NCI-H1417 (cell line): ENCODE data around the gene LARGE2.
"Not testable (repeated sequence)": the region's sequence is repeated elsewhere in the genome, so short reads cannot be mapped to it uniquely, and the experiment has no call there.

ENCODE experiments used
- DNase-seq, 3 experiments: peaks; one replicate each; lab custom pipeline; 2025; lab: John Stamatoyannopoulos, UW

Gene LARGE2

DNA sequence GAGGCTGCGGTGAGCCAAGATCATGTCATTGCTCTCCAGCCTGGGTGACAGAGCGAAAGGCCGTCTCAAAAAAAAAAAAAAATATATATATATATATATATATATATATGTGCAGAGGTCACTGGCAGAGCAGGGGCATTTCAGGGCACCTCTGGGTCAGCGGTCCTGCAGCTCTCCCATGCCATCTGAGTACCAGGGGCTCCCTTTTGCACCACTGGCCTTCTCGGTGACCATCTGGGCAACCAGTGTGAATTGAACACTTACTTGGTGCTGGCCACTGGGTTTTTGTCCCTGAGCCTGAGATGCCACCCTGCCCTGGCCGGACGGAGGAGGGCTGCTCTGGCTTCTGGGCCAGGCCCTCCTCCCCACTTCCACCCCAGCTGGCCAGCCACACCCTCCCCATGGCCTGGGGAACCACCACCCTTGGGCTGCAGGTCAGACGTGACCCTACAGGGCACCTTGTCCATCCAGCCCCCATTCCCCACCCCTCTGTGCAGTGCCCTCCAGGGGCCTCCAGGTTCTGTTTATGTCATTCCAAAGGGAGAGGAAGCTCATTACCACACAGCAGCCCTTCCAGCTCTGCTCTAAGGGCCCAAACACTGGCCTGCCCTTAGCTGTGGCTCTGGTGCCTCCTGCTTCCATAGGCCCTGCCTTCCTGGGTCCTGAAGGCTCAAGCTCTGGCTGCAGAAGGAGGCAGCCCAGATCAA, 26.8 kb upstream of the LARGE2 start:
- peak in 1 of 3 experiments; percentile 49 for DNase-seq

DNA sequence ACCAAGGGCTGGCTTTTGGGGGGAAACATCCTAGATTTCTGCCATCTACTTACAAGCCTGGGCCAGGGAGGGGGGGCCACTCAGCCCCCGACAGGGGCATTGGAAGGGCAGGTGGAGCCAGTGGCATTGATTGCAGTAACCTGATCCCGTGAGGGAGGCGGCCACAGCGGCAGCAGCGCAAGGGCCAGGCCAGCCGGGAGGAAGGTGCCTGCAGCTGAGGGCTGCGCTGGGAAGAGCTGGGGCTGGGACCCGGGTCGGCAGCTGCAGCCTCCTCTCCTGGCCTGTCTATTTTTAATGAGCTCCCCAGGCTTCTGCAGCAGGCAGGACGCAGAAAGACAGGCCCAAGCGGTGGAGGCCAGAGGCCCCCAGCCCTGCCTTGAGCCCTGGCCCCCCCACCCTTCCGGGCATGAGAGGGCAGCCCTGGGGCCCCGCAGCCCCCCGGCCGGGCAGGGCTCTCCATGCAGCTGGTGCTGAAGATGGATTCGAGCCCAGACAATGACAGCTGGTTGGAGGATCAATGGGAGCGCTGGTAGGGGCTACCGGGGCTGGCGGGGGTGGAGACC, 26.0 kb upstream of the LARGE2 start:
- peak; percentile 82 to 90 (median 88) for DNase-seq

DNA sequence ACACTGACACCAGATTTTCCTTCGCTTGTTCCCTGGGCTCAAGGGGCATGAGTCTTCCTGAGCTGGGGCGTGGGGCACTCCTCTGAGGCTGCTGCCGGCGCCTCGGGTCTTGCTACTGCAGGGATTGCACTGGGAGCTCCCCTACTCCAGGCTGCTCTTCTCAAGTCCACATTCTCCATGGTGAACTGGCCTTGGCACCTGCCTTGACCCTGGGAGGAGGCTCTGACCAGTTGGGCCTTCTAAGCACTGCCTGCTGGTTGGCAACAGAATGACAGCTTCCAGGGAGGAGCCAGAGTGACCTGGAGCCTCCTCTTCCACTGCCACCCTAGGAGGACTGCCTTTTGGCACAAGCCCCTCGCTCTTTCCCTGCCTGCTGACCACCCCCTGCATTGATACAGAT, 24.9 kb upstream of the LARGE2 start:
- DNase-seq: no peak

DNA sequence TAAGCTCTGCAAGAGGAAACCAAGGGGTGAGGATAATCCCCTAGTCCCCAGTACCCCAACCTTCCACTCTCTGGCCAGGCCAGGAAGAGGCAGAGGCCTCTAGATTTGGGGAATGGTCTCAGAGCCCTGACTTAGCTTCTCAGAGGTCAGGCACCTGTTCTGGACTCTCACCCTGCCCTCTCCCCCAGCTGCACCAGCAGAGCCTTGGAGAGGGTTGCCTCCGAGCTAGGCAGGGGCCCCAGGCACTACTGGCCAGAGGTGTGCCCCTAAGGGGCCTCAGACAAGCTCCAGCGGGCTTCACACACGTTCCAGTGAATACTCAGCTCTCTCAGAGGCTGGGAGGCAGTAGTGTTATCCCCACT, 23.4 kb upstream of the LARGE2 start:
- no peak for DNase-seq

DNA sequence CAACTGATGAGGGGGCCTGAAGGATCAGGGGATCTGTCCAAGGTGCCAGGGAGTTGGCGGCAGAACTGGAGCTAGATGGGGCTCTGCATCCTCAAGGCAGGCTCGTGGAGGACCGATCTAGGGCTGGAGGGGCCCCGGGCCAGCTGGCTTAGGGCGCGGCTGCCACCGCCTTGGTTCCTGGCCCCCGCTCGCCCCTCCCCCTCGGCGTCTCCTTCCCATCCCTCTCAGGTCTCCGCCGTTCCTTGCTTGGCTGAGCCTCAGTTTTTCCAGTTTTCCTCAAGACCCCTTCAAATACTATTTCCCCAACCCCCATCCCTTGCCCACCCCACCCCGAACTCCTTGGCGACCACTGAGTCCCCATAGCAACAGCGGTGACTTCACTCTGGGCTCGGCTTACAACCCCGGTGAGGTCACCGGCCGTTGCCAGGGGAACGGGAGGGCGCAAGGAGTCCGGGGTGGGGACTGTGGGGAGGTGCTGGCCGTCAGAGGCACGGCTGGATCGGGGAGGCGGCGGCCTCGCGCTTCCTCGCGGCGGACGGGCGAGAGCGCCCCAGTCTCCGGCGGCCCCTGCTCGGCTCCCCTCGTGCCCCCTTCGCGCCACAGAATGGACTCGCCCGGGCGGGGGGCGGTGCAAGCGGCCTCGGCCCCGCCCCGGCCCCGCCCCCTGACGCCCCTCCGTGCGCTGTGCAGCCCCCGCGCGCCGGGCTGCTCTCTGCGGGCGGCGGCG, 22.8 kb upstream of the LARGE2 start:
- peak; percentile 93 to 96 (median 93) for DNase-seq

DNA sequence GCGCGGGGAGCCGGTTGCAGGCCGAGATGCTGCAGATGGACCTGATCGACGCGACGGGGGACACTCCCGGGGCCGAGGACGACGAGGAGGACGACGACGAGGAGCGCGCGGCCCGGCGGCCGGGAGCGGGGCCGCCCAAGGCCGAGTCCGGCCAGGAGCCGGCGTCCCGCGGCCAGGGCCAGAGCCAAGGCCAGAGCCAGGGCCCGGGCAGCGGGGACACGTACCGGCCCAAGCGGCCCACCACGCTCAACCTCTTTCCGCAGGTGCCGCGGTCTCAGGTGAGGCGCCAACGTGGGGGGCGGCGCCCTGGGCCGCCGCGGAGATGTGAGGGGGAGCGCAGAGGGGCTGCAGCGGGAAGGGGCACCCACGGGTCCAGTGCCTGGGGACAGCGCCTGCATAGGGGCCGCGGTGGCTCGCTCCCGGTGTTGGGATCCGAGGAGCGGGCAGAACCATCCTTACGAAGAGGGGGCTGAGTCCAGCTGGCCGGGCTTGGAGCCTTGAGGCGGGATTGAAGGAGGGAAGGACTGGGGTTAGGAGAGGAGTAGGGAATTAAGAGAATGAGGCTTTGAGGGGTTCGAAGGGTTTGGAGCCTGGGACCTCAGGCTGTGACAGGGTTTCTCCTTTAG, 22.2 kb upstream of the LARGE2 start:
- DNase-seq: peak in 2 of 3 experiments; percentile 38 to 55

DNA sequence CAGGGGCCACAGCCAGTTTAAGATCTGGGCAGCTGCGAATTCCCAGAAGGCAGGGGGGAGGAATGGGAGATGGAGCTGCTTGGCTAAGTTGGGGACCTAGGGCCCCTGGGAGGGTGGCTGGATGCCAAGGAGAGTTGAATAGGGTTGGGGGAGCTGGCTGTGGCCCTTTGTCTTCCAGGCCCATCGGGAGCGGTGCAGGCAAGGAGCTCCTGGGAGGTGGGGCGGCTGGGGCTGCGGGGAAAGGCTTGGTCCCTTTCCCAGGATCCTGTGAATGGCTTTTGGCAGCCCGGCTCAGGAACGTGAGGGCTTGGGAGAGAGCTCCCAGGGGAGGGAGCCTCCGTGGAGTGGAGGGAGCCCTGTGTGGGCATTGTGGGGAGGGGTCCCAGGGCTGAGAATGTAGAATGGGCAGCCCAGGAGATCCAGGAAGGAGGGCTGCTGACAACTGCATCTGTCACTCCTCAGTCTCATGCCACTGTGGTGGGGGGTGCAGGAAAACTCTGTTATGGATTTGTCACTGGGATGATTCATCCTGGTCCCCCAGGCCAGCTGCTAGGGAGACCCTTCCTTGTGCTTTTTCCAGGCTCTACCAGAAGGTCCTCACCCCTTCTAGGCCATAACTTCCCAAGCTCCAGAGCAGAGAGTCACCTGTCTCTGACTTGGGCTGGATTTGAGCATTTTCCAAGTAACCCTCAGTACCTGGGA, 21.4 kb upstream of the LARGE2 start:
- peak in 1 of 3 experiments; percentile 36 for DNase-seq

DNA sequence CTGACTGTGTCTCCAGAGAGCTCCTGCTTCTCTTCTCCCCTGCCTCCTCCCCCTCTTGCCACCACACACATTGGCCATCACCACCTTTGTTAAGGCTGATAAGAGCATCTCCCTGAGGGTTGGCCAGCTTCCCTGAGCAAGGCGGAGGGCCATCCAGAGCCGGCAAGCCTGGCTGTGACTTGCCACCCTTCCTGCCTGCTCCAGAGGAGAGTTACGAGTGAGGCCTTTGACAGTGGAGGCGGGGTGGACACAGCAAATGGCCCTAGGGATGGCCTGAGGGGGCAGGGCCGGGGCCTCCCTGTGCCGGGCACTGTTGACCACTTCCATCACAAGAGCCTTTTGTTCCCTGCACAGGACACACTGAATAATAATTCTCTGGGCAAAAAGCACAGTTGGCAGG, 20.8 kb upstream of the LARGE2 start:
- no peak for DNase-seq

DNA sequence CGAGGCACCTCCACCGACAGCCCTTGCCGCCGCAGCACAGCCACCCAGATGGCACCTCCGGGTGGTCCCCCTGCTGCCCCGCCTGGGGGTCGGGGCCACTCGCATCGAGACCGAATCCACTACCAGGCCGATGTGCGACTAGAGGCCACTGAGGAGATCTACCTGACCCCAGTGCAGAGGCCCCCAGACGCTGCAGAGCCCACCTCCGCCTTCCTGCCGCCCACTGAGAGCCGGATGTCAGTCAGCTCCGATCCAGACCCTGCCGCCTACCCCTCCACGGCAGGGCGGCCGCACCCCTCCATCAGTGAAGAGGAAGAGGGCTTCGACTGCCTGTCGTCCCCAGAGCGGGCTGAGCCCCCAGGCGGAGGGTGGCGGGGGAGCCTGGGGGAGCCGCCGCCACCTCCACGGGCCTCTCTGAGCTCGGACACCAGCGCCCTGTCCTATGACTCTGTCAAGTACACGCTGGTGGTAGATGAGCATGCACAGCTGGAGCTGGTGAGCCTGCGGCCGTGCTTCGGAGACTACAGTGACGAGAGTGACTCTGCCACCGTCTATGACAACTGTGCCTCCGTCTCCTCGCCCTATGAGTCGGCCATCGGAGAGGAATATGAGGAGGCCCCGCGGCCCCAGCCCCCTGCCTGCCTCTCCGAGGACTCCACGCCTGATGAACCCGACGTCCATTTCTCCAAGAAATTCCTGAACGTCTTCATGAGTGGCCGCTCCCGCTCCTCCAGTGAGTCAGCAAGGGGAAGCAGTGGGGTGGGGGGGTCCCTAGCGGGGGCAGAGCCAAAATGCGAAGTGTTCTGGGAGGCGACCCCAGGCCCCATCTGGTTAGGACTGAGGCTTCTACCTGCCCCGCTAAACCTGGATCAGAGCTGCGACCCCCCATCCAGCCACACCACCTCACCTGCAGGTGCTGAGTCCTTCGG, 19.7 kb upstream of the LARGE2 start:
- DNase-seq: no peak

DNA sequence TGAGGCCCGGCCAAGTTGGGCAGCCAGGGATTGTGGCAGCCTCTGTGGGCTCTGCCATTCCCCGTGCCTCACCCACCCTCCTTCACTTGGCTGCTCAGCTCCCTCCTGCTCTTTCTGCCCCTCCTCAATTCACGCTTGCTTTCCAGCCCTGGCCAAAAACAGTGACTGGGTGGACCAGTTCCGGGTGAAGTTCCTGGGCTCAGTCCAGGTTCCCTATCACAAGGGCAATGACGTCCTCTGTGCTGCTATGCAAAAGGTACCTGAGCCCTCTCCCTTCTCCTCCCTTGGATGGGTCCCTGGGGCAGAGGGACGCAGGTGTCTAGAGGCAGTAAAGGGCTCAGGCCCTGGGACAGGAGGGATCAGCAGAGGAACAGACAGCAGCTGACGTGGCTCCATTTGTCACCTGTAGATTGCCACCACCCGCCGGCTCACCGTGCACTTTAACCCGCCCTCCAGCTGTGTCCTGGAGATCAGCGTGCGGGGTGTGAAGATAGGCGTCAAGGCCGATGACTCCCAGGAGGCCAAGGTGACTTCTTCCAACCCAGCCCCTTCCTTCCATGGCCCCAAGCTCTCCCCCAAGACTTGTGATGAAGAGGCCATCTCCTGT, 18.0 kb upstream of the LARGE2 start:
- no peak for DNase-seq

DNA sequence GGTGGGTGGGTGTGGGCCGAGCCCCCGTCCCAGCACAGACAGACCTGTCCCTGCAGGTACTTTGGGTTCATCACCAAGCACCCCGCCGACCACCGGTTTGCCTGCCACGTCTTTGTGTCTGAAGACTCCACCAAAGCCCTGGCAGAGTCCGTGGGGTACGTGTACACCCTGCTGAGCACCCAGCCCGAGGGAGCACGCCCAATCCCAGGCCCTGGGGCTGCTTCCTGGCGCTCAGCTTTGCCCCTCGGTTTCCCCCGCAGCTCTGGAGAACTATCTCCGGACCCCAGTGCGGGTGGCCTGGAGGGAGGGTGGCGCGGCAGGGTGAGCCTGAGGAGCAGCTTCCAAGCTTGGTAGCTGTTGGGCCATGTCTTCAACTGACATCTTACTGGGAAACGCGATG, 17.4 kb upstream of the LARGE2 start:
- DNase-seq: no peak

DNA sequence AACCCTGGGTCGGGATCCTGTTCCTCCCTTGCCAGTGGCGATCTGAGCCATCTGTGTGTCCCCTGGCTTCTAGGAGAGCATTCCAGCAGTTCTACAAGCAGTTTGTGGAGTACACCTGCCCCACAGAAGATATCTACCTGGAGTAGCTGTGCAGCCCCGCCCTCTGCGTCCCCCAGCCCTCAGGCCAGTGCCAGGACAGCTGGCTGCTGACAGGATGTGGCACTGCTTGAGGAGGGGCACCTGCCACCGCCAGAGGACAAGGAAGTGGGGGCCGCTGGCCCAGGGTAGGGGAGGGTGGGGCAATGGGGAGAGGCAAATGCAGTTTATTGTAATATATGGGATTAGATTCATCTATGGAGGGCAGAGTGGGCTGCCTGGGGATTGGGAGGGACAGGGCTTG, 16.9 kb upstream of the LARGE2 start:
- DNase-seq: not testable (repeated sequence)

DNA sequence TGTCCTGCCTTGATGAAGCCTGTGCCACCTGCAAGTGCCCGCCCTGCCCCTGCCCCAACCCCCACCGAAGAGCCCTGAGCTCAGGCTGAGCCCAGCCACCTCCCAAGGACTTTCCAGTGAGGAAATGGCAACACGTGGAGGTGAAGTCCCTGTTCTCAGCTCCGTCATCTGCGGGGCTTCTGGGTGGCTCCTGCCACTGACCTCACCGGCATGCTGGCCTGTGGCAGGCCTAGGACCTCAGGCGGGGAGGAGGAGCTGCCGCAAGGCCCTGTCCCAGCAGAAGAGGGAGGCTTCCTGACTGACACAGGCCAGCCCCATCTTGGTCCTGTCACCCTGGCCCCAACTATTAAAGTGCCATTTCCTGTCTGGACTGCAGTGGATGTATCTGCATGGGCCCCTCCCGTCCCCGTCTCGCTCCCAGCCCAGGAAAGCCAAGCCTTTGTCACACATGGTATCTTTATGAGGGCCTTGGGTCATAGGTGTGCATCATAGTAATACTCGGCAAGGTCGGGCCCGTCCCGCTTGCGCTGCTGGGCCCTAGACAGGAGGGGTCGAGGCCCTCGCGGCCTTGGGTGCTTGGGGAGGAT, 16.3 kb upstream of the LARGE2 start:
- no peak for DNase-seq

DNA sequence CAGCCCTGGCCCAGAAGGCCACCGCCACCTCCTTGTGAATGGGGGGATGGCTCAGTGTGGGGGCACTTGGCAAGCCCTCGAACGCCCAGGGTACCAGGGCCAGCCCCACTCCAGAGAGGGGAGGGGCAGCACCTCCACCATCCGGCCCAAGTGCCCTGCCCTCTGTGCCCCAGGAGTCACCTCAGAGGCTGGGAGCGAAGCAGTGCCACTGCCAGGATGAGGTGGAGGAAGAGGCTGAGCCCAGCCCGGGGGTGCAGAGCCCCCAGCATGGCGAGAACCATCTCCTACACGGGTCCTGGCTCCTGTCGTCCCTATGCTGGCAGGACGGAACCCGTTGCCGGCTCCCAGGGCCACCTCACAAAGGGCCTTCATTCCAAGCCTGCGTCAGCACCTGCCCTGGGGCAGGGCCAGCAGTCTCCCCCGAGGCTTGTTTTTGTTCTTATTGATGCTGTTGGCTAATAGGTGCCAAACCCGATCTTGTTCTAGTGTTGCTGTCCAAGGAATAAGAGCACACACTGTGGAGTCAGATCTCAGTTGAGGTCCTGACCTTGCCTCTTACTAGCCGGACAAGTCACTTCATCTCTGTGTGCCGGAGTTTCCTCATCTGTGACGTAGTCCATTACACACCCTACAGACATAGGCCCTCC, 15.4 kb upstream of the LARGE2 start, which contains the start of gene FREY1:
FREY1 (minus strand) TSS at position 307 of the 647 bp plus-strand sequence; CDS start at position 281, 26 bp downstream.
- DNase-seq: no peak

DNA sequence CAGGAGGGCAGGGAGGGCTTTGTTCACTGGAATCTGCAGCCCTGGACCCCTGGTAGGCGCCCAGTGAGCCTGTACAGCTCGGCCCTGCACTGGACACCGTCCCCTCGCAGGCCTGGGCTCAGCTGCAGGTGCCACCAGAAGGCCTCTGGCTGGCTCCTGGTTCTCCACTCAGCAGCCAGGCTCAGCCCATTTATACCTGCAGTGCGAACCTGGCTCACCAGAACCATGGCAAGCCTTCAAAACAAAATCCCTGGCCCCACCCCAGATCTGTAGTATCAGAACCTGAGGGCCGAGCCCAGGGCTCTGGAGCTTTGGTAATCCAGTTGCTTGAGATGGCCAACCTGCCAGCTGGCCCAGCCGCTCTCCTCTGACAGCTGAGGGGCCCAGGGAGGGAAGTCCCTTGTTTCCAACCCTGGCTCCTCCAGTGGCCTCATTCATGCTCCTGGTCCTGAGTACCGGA, 14.5 kb upstream of the LARGE2 start:
- DNase-seq: no peak

DNA sequence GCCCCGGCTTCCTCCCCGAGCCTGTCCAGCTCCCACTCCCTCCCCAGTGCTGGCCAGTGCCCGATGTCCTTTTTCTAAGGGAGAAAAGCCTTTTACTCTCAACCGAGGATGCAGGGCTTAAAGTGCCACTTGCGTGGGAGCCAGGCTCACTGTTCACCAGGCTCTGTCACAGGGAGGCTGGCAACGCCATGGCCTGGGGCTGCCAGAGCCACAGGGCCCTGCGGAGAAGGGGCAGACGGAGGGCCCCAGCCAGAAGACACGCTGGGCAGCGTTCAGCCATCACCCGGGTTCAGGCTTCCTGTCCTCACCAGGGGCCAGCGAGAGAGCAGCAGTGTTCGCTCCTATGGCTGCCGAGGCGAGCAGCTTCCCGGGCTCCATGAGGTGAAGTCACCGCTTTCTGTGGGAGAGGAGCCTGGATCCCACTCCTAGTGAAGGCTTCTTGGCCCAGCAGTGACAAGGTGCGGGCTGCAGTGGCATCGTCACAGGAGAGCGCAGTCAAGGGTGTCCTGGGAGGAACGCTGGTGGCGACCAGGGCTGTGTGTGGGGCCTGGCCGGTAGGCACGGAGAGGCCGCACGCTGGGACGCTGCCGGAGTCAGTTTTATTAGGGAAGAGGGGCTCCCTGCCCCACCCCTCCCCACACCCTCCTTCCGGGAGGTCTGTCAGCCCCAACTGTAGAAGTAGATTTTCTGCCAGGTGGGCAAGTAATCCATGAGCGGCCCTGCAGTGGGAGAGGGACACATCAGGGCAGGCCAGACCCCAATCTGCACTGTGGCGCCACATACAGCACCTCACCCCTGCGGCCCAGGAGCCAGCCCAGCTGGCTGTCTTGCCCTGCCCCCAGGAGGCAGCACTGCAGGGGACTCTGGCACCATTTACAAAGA, 12.6 kb upstream of the LARGE2 start:
- no peak for DNase-seq

DNA sequence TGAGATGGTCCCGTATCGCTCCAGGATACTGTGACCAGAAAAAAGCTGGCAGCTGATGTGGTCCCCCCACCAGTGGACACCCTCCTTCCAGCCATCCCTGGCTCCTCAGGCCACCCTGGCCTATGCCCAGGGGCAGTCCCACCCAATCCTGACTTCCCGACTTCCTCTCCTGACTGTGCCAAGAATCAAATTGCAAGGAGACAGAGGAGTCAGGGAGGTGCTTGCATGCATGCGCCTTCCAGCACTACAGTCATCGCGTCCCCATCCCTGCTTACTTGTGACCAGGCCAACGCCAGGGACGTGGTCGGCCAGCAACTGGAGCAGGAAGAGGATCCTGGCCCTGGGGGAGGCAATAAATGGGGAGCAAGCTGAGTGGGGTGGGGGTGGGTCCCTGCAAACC, 11.8 kb upstream of the LARGE2 start:
- DNase-seq: no peak

DNA sequence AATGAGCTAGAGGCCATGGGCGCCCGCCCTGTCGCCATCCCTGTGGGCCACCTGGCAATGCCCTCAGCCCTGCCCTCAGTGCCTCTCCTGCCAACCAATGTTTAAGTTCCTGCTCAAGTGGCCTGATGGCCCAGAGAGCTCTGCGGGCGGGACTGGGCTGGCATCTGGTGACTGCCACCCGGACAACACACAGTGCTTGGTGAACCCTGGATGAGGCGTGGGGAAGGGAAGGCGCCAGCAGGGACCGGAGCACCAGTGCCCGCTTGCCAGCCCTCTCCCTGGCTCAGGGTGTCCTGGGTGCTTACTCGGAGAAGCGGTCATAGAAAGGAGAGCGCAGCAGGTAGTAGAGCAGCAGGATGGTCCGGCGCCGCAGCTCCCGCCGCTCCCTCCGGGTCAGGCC, 8.9 kb upstream of the LARGE2 start:
- DNase-seq: no peak
